Endothelial cell of umbilical vein (primary cell): ENCODE data around the gene NOPCHAP1.

Source experiments
- CTCF ChIP-seq, 2 donors: IDR thresholded peaks; 1 replicate in 1 of 2; 2 replicates in 1 of 2; pipeline ENCODE4 v1.5.1; 2011; ENCODE audit warnings: low read length in 2 of 2, mild to moderate bottlenecking in 2 of 2, moderate library complexity in 2 of 2, control low read depth in 1 of 2, inconsistent platforms in 1 of 2, low read depth in 1 of 2; ENCODE audit not compliant: insufficient read depth in 1 of 2; ENCODE audit errors: extremely low read depth in 1 of 2
- EZH2 ChIP-seq: IDR thresholded peaks from 2 replicates; pipeline ENCODE4 v1.6.1; 2012; ENCODE audit warnings: borderline replicate concordance, low read depth, mild to moderate bottlenecking, moderate library complexity, low read length, inconsistent platforms; ENCODE audit not compliant: severe bottlenecking
- MAX ChIP-seq: IDR thresholded peaks from 2 replicates; pipeline ENCODE4 v1.6.1; 2011; ENCODE audit not compliant: insufficient read depth, insufficient read length
- MYC ChIP-seq: IDR thresholded peaks from one replicate; pipeline ENCODE4 v1.6.1; 2011; ENCODE audit warnings: mild to moderate bottlenecking, low read depth, low read length
- POLR2A ChIP-seq: IDR thresholded peaks from 2 replicates; pipeline ENCODE4 v1.6.1; 2012; ENCODE audit warnings: low read depth, mild to moderate bottlenecking, control low read depth, low read length

- TF ChIP-seq MYC (no peak), EZH2 (no peak), CTCF (IDR thresholded peaks at IDR 0.05; ENCODE audit: extremely low read depth in 1 of 2, insufficient read depth in 1 of 2, low read depth in 1 of 2, low read length in 2 of 2) (no peak), POLR2A (no peak), MAX (no peak)
Observed at GRCh38 chr12:105015543-105015942, 29.4 kb downstream of the NOPCHAP1 start.
